Measurements from ENCODE around the gene SPP2. TPM values are rescaled to one million over a fixed set of nuclear protein-coding genes. Genes with fewer than 3 reads are reported as not detected.

The SPP2 gene
- total RNA-seq, 4 donors from 2014 or later, result 0.60 TPM; not detected in 3

GRCh38 chr2:234020332-234020731 lies 30.2 kb upstream of the SPP2 start:
- no peak for TF ChIP-seq POLR2A (IDR thresholded peaks at IDR 0.05)
- no peak for TF ChIP-seq CTCF (IDR thresholded peaks at IDR 0.05 in 4 of 5, conservative IDR thresholded peaks at IDR 0.05 in 1 of 5)
- intact Hi-C loops (cut with DNase I; ENCODE audit: low total_unique reads) (no loop called here), in situ Hi-C loops (cut with MboI; ENCODE audit: low sequenced_read_pairs in 4 of 4) (no loop called here)
- Histone ChIP-seq H3K27ac (no peak overlapping the region), H3K36me3 (no peaks in the 10 kb centered on the region), H3K4me3 (no peak overlapping the region), H3K4me1 (no peaks in the 10 kb centered on the region), H3K9me3 (no peaks in the 10 kb centered on the region), H3K27me3 (no peaks in the 10 kb centered on the region)
- no peak for DNase-seq
- no peak for ATAC-seq

- Histone ChIP-seq H3K4me1 (no peaks in the 10 kb centered on the region), H3K9me3 (no peaks in the 10 kb centered on the region), H3K4me3 (no peak overlapping the region), H3K36me3 (no peaks in the 10 kb centered on the region), H3K27me3 (no peaks in the 10 kb centered on the region), H3K27ac (no peak overlapping the region)
- intact Hi-C loops (cut with DNase I; ENCODE audit: low total_unique reads) (no loop called here), in situ Hi-C loops (cut with MboI; ENCODE audit: low sequenced_read_pairs in 4 of 4) (no loop called here)
- no peak for ATAC-seq
- TF ChIP-seq POLR2A (IDR thresholded peaks at IDR 0.05) (no peak), CTCF (IDR thresholded peaks at IDR 0.05 in 4 of 5, conservative IDR thresholded peaks at IDR 0.05 in 1 of 5) (no peak)
- DNase-seq, result no peak
Observed at GRCh38 chr2:234022424-234022823, 28.1 kb upstream of the SPP2 start.

- DNase-seq (no peak), ATAC-seq (no peak)
- intact Hi-C loops (cut with DNase I; ENCODE audit: low total_unique reads) (no loop called here), in situ Hi-C loops (cut with MboI; ENCODE audit: low sequenced_read_pairs in 4 of 4) (no loop called here)
- TF ChIP-seq CTCF (IDR thresholded peaks at IDR 0.05 in 4 of 5, conservative IDR thresholded peaks at IDR 0.05 in 1 of 5) (no peak), POLR2A (IDR thresholded peaks at IDR 0.05) (no peak)
- Histone ChIP-seq H3K9me3 (no peaks in the 10 kb centered on the region), H3K4me3 (no peak overlapping the region), H3K27me3 (peaks cover 0 to 3% (median 0%) of the 10 kb centered on the region in 3 donors), H3K36me3 (no peaks in the 10 kb centered on the region), H3K4me1 (no peaks in the 10 kb centered on the region), H3K27ac (no peak overlapping the region)
Observed at GRCh38 chr2:234024304-234024703, 26.2 kb upstream of the SPP2 start.

- intact Hi-C loops (cut with DNase I; ENCODE audit: low total_unique reads), result no loop called here
- Histone ChIP-seq H3K9me3 (no peaks in the 10 kb centered on the region), H3K27me3 (peaks cover 0 to 3% (median 0%) of the 10 kb centered on the region in 3 donors), H3K27ac (no peak overlapping the region), H3K4me1 (no peaks in the 10 kb centered on the region), H3K36me3 (no peaks in the 10 kb centered on the region), H3K4me3 (peak overlapping the region in 1 of 4 donors; percentile 13)
- no peak for DNase-seq
- in situ Hi-C loops (cut with MboI; ENCODE audit: low sequenced_read_pairs in 4 of 4), result no loop called here
- no peak for ATAC-seq
- TF ChIP-seq POLR2A (IDR thresholded peaks at IDR 0.05) (no peak), CTCF (IDR thresholded peaks at IDR 0.05 in 4 of 5, conservative IDR thresholded peaks at IDR 0.05 in 1 of 5) (no peak)
Observed at GRCh38 chr2:234025466-234025865, 25.0 kb upstream of the SPP2 start.

- DNase-seq (no peak), ATAC-seq (no peak)
- intact Hi-C loops (cut with DNase I; ENCODE audit: low total_unique reads), result no loop called here
- in situ Hi-C loops (cut with MboI; ENCODE audit: low sequenced_read_pairs in 4 of 4), result no loop called here
- Histone ChIP-seq H3K27ac (no peak overlapping the region), H3K27me3 (peaks cover 0 to 3% (median 0%) of the 10 kb centered on the region in 3 donors), H3K4me3 (peak overlapping the region in 1 of 4 donors; percentile 13), H3K4me1 (no peaks in the 10 kb centered on the region), H3K36me3 (no peaks in the 10 kb centered on the region), H3K9me3 (no peaks in the 10 kb centered on the region)
- TF ChIP-seq CTCF (IDR thresholded peaks at IDR 0.05 in 4 of 5, conservative IDR thresholded peaks at IDR 0.05 in 1 of 5) (no peak), POLR2A (IDR thresholded peaks at IDR 0.05) (no peak)
Observed at GRCh38 chr2:234025891-234026401, 24.6 kb upstream of the SPP2 start.
